HG03575 (cell line): ENCODE measurements around the gene LRRTM4.

Experiments used
- ATAC-seq: cut with Tn5 transposase; IDR thresholded peaks from one replicate; pipeline ENCODE4 v1.9.1; 2021; ENCODE audit not compliant: unreplicated experiment, insufficient number of reproducible peaks, low FRiP score; ENCODE audit errors: extremely low read depth

The LRRTM4 gene

DNA sequence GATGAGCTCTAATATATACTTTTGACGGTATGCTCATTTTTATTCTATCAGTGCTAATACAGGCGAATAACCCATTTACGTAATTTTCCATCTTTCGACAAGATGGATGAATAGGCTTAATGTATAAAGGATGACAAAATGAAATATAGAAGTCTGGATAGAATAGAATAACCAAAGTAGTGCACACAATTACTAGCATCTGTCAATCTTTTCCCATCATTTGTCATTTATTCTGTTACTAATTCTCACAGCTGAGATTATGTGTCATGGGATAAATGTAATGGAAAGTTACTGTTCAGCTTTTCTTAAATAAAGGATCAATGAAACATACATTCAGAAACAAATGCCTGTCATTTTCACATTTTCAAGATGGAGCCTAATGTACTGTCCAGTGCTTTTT, 548.6 kb downstream of the LRRTM4 start:
- no peak for ATAC-seq

DNA sequence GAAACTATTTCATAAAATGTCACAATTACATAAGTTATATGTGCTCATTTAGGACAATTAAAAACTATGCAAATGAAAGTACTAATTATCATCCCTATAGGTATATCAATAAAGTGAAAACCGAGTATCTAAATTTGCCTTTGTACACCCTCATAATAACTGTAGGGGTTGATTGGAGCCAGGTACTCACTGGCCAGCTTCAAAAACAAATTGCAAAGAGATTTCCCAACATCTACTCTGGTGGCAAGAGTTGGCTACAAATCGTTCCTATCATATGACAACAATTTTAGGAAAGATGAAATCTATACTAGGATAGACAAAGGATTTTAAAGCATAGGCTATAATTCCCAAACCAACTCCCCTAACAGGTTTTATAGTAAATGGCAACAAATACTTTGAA, 556.4 kb downstream of the LRRTM4 start:
- ATAC-seq, result no peak

DNA sequence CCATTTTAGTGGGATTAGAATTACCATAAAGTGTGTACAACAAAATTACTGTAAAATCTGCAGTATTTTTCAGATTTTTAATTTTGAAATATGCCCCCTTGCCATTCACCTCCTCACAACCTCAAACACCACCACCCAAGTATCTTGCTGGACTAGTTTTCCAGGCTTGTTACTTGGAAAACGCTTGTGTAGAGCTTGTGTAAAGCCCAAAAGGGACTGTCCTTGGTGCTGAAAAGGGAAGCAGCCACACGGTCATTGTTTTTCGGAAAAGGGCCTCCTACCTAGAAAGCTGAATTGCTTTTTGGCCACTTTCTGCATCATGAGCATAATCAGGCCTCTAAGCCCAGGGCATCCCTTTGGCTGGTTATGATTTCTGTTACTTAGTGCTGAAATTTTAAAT, 563.4 kb downstream of the LRRTM4 start:
- no peak for ATAC-seq

DNA sequence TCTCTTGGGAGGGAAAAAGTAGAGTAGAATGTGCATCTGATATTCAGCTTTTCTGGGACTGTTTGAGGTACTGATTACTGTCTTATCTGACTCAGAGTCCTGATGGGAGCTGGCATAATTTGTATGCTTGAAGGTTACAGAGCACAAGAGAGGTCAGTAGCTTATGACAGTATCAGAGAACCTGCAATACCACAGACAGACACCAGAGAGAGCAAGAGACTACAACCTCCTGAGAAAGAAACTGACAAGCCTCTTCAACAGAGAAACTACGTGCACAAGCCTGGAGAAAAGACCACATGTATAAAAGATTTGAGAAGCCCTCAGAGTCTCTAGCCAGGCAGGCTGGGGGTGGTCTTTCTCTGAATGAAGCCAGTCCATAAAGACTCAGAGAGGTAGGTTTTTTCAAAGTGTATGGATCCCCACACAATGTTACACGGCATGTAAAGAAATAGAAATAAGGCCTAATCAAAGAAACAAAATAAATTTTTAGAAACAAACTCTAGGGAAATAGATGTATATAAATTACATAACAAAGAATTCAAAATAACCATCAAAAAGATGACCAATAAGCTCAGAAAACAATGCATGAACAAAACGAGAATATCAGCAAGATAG, 568.3 kb downstream of the LRRTM4 start:
- peak; percentile 94 for ATAC-seq

DNA sequence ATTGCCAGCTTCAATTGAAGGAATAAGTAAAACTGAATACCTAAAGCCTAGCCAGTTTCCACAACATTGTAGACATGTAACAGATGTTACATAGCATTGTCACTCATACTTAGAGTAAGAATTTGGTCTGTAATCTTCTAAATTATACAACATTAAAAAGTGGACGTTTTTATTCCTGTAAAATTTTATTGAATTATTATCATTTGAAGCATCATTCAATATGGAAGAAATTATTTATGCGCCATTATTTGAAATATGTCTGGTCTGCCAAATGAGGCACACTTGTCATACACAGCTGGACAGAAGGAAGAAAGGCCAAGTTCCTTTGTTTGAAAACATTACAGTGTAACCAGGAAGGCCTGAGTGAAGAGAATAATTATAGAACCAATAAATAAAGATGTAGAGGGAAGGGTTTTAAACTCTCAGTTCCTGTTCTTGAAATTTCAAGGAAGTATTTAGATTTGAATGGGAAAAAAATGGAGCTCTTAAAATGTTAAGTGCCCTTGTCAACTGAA, 575.5 kb downstream of the LRRTM4 start:
- no peak for ATAC-seq

DNA sequence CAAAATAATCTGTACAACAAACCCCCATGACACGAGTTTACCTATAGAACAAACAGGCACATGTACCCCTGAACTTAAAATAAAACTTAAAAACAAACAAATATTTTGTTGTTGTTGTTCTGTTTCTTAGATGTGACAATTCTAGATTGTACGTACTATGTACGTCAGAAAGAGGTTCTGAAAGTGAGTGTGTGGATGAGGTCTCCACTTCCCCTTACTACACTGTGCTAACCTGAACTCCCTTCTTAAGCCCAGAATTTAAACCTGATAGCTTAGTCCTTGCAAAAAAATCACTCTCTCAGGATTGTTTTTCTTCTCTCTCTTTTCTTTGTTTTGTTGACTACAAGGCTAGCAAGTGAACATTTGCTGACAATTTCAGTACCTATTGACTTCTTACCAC, 581.6 kb downstream of the LRRTM4 start:
- no peak for ATAC-seq

DNA sequence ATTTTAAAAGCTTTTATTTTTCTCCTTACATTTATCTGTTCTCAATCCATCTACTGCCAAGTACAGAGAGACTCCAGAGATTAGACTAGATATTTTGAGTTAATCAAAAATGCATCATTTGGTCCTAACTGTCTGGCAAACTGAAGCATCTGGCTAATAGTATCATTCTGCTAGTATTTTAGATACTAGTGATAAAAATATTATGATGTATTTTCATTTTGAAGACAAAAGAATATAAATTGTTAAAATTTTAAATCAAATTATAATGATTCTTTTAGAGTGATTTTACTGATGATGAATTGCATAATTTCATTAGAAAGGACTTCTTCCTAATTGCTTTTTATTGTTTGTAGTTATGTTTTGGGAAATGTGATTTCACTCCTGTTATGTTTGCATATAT, 584.0 kb downstream of the LRRTM4 start:
- no peak for ATAC-seq

DNA sequence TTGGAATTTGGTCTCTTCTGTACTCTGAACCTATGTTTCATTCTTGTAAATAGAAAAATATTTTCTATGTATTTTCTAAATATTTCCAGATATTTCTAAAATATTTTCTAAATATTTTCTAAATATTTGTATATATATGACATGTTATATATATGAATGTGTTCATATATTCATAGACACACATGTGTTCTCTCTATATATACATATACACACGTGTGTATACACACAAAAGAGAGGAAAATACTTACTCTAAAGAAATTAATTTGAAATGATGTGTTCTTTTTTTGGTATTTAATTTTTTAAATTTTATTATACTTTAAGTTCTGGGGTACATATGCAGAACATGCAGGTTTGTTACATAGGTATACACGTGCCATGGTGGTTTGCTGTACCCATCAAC, 589.6 kb downstream of the LRRTM4 start:
- ATAC-seq, result no peak

DNA sequence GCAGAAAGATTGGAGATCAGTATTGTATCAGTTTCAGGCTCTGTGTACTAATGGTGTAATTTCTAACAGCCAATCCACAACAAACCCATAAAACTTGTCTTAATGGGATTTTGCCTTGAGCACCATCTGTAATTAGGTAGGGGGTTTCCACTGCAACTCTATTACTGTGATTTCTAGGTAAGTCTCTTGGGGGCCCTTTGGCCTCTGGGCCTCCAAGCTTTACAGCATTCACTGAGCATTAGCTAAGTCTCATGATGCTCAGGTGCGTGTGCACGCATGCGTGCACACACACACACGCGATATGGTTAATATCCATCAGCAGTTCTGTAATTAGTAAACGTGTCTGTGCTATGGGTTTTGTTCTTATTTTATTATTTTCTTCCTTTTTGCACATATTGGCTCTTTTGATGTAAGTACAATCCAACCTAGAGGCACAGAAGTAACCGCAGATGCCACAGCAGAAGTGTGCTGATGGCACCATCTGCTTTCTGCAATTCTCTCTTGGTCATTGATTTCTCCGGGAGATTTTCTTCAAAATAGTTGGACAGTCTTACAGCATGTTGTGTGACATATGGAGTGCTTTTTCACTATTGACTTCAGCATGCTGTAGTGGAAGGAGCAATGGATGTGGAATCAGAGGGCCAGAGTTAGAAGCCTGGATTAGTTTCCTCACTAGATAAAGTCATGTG, 592.0 kb downstream of the LRRTM4 start:
- no peak for ATAC-seq

DNA sequence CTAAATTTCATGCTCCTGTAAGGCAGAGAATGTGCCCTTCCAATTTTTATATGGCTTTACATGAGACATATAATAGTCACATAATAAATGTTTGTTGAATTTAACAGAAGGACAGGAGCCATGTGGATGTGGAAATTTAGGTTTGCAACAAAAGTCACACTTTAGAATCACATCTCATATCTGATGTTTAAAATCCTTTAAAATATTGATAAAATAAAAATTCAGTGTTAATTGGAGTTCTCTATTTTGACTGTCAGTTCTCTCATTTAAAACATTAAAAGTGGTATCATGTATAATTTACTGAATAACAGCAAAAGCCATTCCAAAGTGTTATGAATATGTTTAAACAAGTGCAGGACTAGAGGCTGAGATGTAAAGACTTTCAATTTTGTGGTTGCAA, 594.1 kb downstream of the LRRTM4 start:
- ATAC-seq, result no peak

DNA sequence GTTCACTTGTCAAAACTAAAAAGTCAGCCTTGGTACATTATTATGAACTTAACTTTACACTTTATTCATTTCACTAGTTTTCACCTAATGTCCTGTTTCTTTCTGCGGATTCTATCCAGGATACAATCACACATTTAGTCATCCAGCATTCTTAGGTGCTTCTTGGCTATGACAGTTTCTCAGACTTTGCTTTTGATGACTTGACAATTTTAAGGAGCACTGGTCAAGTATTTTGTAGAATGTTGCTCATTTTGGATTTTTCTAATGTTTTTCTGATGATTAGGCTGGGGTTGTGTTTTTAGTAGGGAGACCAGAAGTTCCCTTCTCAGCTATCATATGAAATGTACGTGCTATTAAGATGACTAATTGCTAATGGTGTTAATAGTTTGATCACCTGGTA, 601.2 kb downstream of the LRRTM4 start:
- ATAC-seq, result no peak

DNA sequence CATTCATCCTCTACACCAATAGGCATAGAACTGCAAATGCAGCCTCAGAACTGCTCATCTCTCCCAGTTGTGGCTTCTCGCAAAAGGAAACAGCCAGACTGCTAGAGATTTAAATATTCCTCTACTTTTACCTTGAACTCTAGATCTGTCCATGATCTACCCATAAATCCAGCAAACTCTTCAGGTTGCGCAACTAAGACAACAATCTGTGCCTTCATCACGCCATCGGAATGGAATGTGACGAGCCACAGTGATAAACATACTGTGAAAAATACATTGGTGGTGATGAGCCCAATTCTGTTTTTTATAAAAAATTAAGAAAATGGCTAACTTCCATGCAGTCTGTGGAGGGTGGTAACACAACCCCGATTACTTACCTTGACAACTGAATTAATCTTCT, 626.7 kb downstream of the LRRTM4 start:
- no peak for ATAC-seq

DNA sequence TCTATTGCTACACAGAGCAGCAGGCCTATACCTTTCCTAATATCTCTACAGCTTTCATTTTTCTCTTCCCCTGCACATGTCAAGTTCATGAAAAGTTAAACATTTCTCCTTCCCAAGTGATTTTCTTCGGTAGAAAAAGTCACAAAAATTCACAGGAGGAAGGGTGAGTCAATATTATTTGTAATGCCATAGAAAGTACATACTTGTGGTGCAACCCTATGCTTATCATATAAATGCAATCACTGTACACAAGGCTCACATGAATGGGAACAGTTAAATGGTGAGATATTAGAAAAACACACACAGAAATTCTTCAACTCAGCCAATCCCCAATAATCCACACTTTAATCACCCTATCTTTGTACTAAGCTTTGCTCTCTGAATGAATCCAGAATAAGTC, 651.6 kb downstream of the LRRTM4 start:
- ATAC-seq, result no peak

DNA sequence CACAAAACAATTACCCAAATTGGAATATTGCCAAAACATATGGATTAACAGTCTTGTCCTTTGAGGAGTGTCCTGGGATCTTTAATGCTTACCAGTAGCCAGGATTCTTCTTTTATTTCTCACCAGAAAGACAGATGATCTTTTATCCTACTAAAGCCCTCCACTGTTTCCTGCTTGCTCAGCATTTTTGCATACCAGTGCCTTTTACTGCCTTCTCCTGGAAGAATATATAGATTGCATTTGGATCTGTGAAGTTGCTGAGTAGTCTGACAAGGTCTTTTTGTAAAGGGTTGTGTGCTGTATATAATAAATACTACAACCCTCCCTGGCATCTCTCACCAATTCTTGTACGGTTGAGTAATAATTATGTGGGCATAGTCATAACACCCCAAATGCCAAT, 652.2 kb downstream of the LRRTM4 start:
- ATAC-seq, result no peak

DNA sequence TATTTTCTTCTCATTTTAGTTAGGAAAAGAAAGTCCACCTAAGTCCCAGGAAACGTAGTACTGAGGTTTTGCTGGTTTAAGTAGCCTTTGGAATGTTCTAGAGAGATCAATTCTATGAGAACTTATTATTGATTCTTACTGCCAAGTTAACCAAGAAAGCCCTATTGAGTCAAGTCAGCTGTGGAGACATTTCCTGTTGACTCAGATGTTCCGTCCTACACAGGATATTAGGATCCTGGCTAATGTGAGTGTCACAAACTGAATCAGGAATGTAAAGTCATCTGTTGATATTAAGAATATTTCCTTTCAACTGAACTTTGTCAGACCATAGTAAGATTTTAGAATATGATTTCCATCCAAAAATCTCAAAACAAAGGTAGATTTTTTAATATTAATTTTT, 654.3 kb downstream of the LRRTM4 start:
- no peak for ATAC-seq

DNA sequence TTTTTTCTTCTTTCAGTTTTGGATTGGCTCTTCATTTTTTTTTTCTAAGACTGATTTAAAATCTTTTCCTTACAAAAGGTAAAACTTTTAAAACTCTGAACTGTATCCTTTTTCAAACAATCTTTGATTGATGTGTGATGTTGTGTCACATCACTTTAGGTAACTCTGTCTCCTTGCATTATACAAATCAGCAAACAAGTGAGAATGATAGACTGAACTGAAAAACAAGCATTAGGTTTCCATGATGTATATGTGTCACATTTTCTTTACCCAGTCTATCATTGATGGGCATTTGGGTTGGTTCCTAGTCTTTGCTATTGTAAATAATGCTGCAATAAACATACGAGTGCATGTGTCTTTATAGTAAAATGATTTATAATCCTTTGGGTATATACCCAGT, 655.7 kb downstream of the LRRTM4 start:
- no peak for ATAC-seq

DNA sequence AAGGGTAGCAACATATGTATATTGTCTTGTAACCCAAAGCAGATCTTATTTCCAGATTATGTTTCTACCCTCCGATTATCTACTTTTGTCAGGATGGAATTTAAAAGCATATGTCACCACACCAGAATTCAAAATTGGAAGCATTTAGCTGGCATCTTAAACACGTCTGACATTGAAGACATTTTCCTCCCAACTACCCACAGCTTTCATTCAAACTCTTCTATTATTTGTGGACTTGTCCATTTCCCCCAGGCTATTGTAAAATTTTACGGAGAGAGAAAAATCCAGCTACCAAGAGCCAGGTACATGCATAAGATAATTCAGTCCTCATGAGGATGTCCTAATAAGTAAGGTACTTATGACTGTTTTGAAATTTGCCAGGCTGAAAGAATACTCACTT, 659.3 kb downstream of the LRRTM4 start:
- no peak for ATAC-seq

DNA sequence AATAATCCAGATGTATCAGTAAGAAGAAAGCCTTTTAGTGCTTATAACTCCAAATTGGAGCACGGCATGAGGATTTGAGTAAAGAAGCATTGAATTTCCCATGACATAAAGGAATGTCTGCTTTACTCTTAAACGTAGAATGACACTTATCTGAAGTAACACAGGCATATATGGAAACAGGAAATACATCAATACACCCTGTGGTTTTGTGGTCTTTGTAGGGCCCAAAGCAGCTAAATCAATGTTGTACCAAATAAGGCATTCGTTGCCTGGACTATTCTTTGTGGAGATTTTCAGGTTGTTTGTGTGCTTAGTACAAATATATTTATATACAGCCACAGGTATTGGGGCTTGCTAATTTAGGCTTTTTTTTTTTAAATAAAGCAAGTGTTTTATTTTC, 660.5 kb downstream of the LRRTM4 start:
- ATAC-seq, result peak; percentile 48

DNA sequence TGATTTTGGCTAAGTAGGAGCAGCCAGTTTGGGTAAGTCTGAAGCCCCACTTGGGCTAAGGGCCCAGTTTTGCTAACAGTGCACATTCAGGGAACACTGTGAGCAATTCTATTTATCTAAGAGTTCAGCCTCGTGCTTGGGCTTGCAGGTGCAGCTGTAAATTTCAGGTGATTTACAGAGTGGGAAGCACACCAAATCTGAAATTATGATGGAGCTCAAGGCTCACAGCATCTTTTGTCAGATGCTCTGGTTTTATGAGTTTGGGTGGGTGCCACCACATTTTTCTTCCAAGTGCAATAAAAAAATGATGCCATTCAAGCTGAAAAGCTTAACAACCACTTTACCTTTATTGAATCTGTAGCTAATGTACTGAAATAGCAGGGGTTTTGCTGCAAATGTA, 671.2 kb downstream of the LRRTM4 start:
- ATAC-seq, result no peak

DNA sequence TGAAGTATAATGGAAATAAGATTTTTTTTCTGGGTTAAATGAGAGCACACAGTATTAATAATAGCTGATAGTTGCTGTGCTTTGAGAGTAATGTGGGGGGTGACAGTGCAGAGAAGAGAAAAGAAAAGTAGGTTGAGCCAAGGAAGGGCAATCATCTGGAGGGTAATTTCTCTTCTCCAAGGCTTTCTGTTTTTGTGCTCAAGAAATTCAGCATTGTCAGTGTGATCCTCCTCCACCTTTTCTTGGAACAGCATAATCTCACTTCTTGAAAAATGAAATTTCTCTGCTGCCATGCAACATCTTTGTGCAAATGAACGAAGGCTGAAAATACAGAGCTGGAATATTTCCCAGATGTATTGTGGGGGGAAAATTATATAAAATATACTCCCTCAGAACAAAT, 673.1 kb downstream of the LRRTM4 start:
- no peak for ATAC-seq

DNA sequence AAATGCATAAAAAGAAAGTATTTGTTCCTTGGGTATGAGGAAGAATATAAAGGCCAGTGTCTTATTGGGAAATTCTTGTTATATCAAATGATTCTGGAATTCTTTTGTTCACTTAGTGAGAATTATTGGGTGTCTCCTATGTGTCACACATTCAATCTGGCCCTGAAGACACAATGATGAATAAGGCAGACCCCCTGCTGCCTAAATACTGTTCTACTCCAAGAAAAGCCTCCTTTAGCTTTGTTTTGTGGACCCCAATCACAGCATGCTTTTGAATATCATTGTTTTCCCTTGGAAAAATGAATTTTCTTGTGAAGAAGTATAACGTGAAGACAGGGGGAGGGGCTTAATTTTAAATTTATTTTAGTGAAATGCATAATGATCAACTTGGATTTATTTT, 682.4 kb downstream of the LRRTM4 start:
- no peak for ATAC-seq
